SU-DHL-6 (cell line): ENCODE data around the gene PDCD6IP.

Experiments used
- EZH2phosphoT487 ChIP-seq: fragments of 200-600 bp; sonication (generic), shearing (Covaris generic); conservative IDR thresholded peaks from 2 replicates; pipeline ENCODE4 v1.6.1; 2018; ENCODE audit warnings: mild to moderate bottlenecking, antibody characterized with exemption, low read length, moderate library complexity, mixed read lengths
- TF ChIP-seq, protein P1 (sequence below): fragments of 200-600 bp; sonication (generic); IDR thresholded peaks from one replicate; pipeline ENCODE4 v1.5.1; 2017; ENCODE audit warnings: antibody characterized with exemption, mild to moderate bottlenecking, low read length, moderate library complexity; ENCODE audit not compliant: insufficient read depth, poor library complexity, severe bottlenecking

DNA sequence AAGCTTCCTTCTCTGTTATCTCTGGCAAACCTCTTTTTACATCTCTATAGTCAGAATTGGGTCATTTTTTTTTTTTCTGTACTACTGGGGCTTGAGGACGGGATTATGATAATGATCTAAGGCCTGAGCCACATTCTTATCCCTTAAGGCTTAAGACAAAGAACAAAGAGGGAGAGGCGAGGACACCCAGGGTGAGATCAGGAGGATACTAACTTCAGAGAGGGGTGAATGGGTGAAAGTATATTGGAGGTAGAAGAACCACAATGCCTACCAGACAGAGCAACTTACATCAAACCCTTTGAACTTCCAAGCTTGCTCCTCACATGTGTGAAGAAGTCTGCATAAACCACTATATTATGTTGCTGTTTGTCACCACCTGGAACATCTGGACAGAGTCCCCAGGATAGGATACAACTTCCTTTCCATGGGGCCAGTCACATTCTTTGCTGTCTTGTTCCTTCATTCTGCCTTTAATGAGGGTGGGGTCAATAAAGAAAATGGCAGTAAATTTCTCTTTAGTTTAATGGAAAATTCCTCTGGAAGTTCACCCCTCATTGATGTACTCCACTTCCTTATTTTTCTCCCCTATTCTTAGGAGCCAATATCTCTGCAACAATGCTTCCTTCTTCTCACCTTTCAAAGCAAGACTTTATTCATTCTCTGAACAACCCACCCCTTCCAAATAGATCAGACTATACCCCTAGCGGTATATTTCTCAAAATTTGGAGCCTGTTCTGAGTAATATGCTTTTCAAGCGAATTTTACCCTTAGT is 9.1 kb upstream of the PDCD6IP start:
- no peak for TF ChIP-seq EZH2phosphoT487
- TF ChIP-seq, protein P1, sequence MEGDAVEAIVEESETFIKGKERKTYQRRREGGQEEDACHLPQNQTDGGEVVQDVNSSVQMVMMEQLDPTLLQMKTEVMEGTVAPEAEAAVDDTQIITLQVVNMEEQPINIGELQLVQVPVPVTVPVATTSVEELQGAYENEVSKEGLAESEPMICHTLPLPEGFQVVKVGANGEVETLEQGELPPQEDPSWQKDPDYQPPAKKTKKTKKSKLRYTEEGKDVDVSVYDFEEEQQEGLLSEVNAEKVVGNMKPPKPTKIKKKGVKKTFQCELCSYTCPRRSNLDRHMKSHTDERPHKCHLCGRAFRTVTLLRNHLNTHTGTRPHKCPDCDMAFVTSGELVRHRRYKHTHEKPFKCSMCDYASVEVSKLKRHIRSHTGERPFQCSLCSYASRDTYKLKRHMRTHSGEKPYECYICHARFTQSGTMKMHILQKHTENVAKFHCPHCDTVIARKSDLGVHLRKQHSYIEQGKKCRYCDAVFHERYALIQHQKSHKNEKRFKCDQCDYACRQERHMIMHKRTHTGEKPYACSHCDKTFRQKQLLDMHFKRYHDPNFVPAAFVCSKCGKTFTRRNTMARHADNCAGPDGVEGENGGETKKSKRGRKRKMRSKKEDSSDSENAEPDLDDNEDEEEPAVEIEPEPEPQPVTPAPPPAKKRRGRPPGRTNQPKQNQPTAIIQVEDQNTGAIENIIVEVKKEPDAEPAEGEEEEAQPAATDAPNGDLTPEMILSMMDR = no peak
